ENCODE results near the gene SMYD1.

The SMYD1 gene

GRCh38 chr2:88126772-88127637 lies 59.4 kb downstream of the SMYD1 start:
- no peak overlapping the region for H2AK5ac ChIP-seq (ENCODE audit: low read length)
- H4K8ac ChIP-seq (ENCODE audit: low read depth, low read length) = no peak overlapping the region
- no peaks in the 10 kb centered on the region for H3K9me3 ChIP-seq (ENCODE audit: insufficient read depth, low read depth, low read length)
- H3K36me3 ChIP-seq (ENCODE audit: control insufficient read depth in 1 of 2, insufficient read depth in 2 of 2, low read length in 2 of 2) = no peaks in the 10 kb centered on the region
- H3K4ac ChIP-seq (ENCODE audit: low read depth, low read length) = no peak overlapping the region
- no peaks in the 10 kb centered on the region for H3K79me1 ChIP-seq (ENCODE audit: low read length)
- no peak overlapping the region for H2AFZ ChIP-seq (ENCODE audit: insufficient read depth, low read length, poor library complexity)
- H3K27me3 ChIP-seq (ENCODE audit: insufficient read depth, low read length) = no peaks in the 10 kb centered on the region
- no peak overlapping the region for H4K12ac ChIP-seq (ENCODE audit: low read depth, low read length)
- no peak overlapping the region for H2BK5ac ChIP-seq (ENCODE audit: low read depth, low read length, poor library complexity)
- no peak overlapping the region for H2BK120ac ChIP-seq (ENCODE audit: insufficient read depth, low read length, poor library complexity)
- no peak overlapping the region for H3K4me2 ChIP-seq (ENCODE audit: low read length)
- no peaks in the 10 kb centered on the region for H3K79me2 ChIP-seq (ENCODE audit: control insufficient read depth, insufficient read depth, low read length, poor library complexity)
- H3K27ac ChIP-seq (ENCODE audit: low read depth, low read length) = no peak overlapping the region
- H3K9ac ChIP-seq (ENCODE audit: low read length) = no peak overlapping the region
- H4K91ac ChIP-seq (ENCODE audit: low read depth, low read length) = no peak overlapping the region
- H3K14ac ChIP-seq (ENCODE audit: low read length) = no peak overlapping the region
- H3K18ac ChIP-seq (ENCODE audit: low read length) = no peak overlapping the region
- H3K4me3 ChIP-seq (ENCODE audit: low read depth, low read length) = no peak overlapping the region
- no peaks in the 10 kb centered on the region for H3K4me1 ChIP-seq (ENCODE audit: control insufficient read depth in 1 of 2, insufficient read depth in 2 of 2, low read length in 2 of 2)
- H3K23ac ChIP-seq (ENCODE audit: low read length) = no peak overlapping the region
- WGBS (ENCODE audit: extremely low coverage, insufficient coverage, insufficient read length) = no CpG with 5 or more reads among the region's 3 CpGs
- H2BK12ac ChIP-seq (ENCODE audit: low read length) = no peak overlapping the region
- no peak for DNase-seq

DNA sequence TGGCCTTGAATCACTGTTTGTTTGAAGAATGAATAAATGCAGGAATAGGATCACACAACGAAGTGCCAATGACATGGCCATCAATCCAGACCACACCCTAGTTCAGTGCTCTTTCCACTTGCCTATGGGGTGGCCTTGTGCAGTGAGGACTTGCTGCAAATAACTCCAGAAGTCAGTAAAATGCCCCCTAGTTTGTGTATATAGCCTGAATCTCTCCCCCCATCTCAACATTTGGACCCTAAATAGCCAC lies 59.9 kb downstream of the SMYD1 start:
- Histone ChIP-seq H3K79me1 (ENCODE audit: low read length) (no peaks in the 10 kb centered on the region), H2AFZ (ENCODE audit: insufficient read depth, low read length, poor library complexity) (no peak overlapping the region), H4K91ac (ENCODE audit: low read depth, low read length) (no peak overlapping the region), H3K23ac (ENCODE audit: low read length) (no peak overlapping the region), H3K27me3 (ENCODE audit: insufficient read depth, low read length) (no peaks in the 10 kb centered on the region), H3K14ac (ENCODE audit: low read length) (no peak overlapping the region), H3K9ac (ENCODE audit: low read length) (no peak overlapping the region), H3K4me2 (ENCODE audit: low read length) (no peak overlapping the region), H3K4ac (ENCODE audit: low read depth, low read length) (no peak overlapping the region), H3K18ac (ENCODE audit: low read length) (no peak overlapping the region), H2BK5ac (ENCODE audit: low read depth, low read length, poor library complexity) (no peak overlapping the region), H3K27ac (ENCODE audit: low read depth, low read length) (no peak overlapping the region), H4K8ac (ENCODE audit: low read depth, low read length) (no peak overlapping the region), H2BK120ac (ENCODE audit: insufficient read depth, low read length, poor library complexity) (no peak overlapping the region), H3K36me3 (ENCODE audit: control insufficient read depth in 1 of 2, insufficient read depth in 2 of 2, low read length in 2 of 2) (no peaks in the 10 kb centered on the region), H3K4me3 (ENCODE audit: low read depth, low read length) (no peak overlapping the region), H2BK12ac (ENCODE audit: low read length) (no peak overlapping the region), H2AK5ac (ENCODE audit: low read length) (no peak overlapping the region), H3K79me2 (ENCODE audit: control insufficient read depth, insufficient read depth, low read length, poor library complexity) (no peaks in the 10 kb centered on the region), H3K9me3 (ENCODE audit: insufficient read depth, low read depth, low read length) (no peaks in the 10 kb centered on the region), H3K4me1 (ENCODE audit: control insufficient read depth in 1 of 2, insufficient read depth in 2 of 2, low read length in 2 of 2) (no peaks in the 10 kb centered on the region), H4K12ac (ENCODE audit: low read depth, low read length) (no peak overlapping the region)
- no peak for DNase-seq
- WGBS (ENCODE audit: extremely low coverage, insufficient coverage, insufficient read length) = no CpG with 5 or more reads among the region's 1 CpG

DNA sequence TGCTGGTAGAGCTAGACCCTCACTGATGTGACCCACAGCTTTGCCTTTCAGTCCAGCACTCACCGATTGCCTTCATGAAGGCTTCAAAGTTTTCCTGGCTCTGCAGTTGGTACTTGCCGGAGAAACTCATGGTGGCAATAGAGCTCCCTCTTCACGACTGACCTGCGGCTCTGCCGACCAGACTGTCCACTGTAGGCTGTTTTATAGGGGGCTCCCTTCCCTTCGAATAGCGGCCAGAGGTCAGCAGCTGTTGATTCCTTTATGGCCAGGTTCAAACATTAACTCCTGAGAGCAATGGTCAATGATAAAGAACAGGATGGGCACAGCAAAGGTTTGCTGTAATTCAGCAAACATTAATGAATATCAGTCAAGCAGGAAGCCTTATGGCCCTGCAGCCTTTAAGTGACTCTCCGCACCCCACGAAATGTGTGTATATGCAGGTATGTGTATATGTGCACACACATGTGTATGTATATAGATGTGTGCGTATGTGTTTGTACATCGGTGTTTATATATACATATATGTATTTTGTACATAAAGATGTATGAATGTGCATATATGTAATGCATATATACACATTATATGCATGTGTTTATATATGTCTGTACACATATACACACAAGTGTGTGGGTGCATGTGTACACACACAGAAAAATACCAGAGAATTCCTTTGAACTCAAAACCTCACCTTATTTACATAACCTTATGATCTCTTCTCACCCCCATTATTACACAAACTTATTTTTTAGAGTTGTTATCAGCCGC lies 60.4 kb downstream of the SMYD1 start, which contains the start of gene FABP1:
Gene FABP1 (minus strand): TSS at position 175 of the 766 bp plus-strand sequence. CDS start 45 bp downstream, at position 130.
- Histone ChIP-seq H3K9ac (ENCODE audit: low read length) (no peak within 1 kb of the TSS), H3K4ac (ENCODE audit: low read depth, low read length) (no peak within 1 kb of the TSS), H3K27me3 (ENCODE audit: insufficient read depth, low read length) (no peaks in the 10 kb centered on the region), H3K4me2 (ENCODE audit: low read length) (no peak within 1 kb of the TSS), H4K8ac (ENCODE audit: low read depth, low read length) (no peak within 1 kb of the TSS), H2AK5ac (ENCODE audit: low read length) (no peak within 1 kb of the TSS), H2BK12ac (ENCODE audit: low read length) (no peak within 1 kb of the TSS), H3K79me2 (ENCODE audit: control insufficient read depth, insufficient read depth, low read length, poor library complexity) (no peaks in the 10 kb centered on the region), H3K9me3 (ENCODE audit: insufficient read depth, low read depth, low read length) (no peaks in the 10 kb centered on the region), H3K18ac (ENCODE audit: low read length) (no peak within 1 kb of the TSS), H2BK120ac (ENCODE audit: insufficient read depth, low read length, poor library complexity) (no peak within 1 kb of the TSS), H3K4me1 (ENCODE audit: control insufficient read depth in 1 of 2, insufficient read depth in 2 of 2, low read length in 2 of 2) (no peaks in the 10 kb centered on the region), H2AFZ (ENCODE audit: insufficient read depth, low read length, poor library complexity) (no peak within 1 kb of the TSS), H4K12ac (ENCODE audit: low read depth, low read length) (no peak within 1 kb of the TSS), H4K91ac (ENCODE audit: low read depth, low read length) (no peak within 1 kb of the TSS), H3K36me3 (ENCODE audit: control insufficient read depth in 1 of 2, insufficient read depth in 2 of 2, low read length in 2 of 2) (no peaks in the 10 kb centered on the region), H3K27ac (ENCODE audit: low read depth, low read length) (no peak within 1 kb of the TSS), H3K79me1 (ENCODE audit: low read length) (no peaks in the 10 kb centered on the region), H3K14ac (ENCODE audit: low read length) (no peak within 1 kb of the TSS), H3K23ac (ENCODE audit: low read length) (no peak within 1 kb of the TSS), H3K4me3 (ENCODE audit: low read depth, low read length) (no peak within 1 kb of the TSS), H2BK5ac (ENCODE audit: low read depth, low read length, poor library complexity) (no peak within 1 kb of the TSS)
- WGBS (ENCODE audit: extremely low coverage, insufficient coverage, insufficient read length) = no CpG with 5 or more reads among the region's 12 CpGs
- no peak for DNase-seq

DNA sequence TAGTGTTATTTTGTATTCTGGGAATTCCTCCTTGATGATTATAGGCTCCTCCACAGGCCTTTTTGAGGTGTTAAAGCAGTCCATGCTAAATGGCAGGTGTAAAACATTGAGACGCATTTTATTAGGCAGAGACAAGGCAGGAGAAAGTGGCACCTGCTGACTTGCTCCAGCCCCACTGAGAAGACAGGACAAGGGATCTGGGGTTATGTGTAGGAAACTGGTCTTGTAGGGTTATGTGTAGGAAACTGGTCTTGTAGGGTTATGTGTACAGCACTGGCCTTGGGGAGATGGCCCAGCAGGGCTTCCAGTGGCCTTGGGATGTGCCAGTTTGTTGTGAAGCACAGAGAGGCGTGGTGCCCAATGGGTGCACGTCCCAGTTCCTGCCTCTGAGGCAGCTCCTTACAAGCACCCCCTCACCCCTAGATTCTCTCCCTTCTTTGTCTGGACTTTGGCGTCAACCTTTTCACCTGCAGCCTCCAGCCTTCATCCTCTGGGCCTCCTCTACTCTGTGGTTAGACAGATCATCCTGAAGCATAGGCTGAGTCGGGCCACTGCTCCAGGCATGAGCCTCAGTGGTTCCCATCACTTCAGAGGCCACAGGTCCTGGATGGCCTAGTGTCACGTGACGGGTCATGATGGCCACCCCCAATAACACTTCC lies 61.2 kb downstream of the SMYD1 start:
- no peak for DNase-seq
- Histone ChIP-seq H2BK120ac (ENCODE audit: insufficient read depth, low read length, poor library complexity) (no peak overlapping the region), H3K9me3 (ENCODE audit: insufficient read depth, low read depth, low read length) (no peaks in the 10 kb centered on the region), H3K4me2 (ENCODE audit: low read length) (no peak overlapping the region), H4K8ac (ENCODE audit: low read depth, low read length) (no peak overlapping the region), H3K4me1 (ENCODE audit: control insufficient read depth in 1 of 2, insufficient read depth in 2 of 2, low read length in 2 of 2) (no peaks in the 10 kb centered on the region), H3K79me2 (ENCODE audit: control insufficient read depth, insufficient read depth, low read length, poor library complexity) (no peaks in the 10 kb centered on the region), H2AK5ac (ENCODE audit: low read length) (no peak overlapping the region), H3K18ac (ENCODE audit: low read length) (no peak overlapping the region), H3K27me3 (ENCODE audit: insufficient read depth, low read length) (no peaks in the 10 kb centered on the region), H4K91ac (ENCODE audit: low read depth, low read length) (no peak overlapping the region), H2BK12ac (ENCODE audit: low read length) (no peak overlapping the region), H2BK5ac (ENCODE audit: low read depth, low read length, poor library complexity) (no peak overlapping the region), H3K4ac (ENCODE audit: low read depth, low read length) (no peak overlapping the region), H3K36me3 (ENCODE audit: control insufficient read depth in 1 of 2, insufficient read depth in 2 of 2, low read length in 2 of 2) (no peaks in the 10 kb centered on the region), H3K79me1 (ENCODE audit: low read length) (no peaks in the 10 kb centered on the region), H3K23ac (ENCODE audit: low read length) (no peak overlapping the region), H2AFZ (ENCODE audit: insufficient read depth, low read length, poor library complexity) (no peak overlapping the region), H3K9ac (ENCODE audit: low read length) (no peak overlapping the region), H4K12ac (ENCODE audit: low read depth, low read length) (no peak overlapping the region), H3K4me3 (ENCODE audit: low read depth, low read length) (no peak overlapping the region), H3K27ac (ENCODE audit: low read depth, low read length) (no peak overlapping the region), H3K14ac (ENCODE audit: low read length) (no peak overlapping the region)
- no CpG with 5 or more reads among the region's 7 CpGs for WGBS (ENCODE audit: extremely low coverage, insufficient coverage, insufficient read length)
